ENCODE results near the gene P2RX3. TPM values are rescaled to one million over a fixed set of nuclear protein-coding genes. Genes with fewer than 3 reads are reported as not detected.
"Not testable (repeated sequence)": the region's sequence is repeated elsewhere in the genome, so short reads cannot be mapped to it uniquely, and the experiment has no call there.

P2RX3 gene
- total RNA-seq, 2 experiments from 2014 or later, result not detected

- 0 out of 2 replicates have a peak, but pooled peaks cover under 1% of the 10 kb centered on the region for H3K36me3 ChIP-seq (ENCODE audit: insufficient read depth, low read length)
Measured at GRCh38 chr11:57399972-57400578, 61.9 kb downstream of the P2RX3 start.

GRCh38 chr11:57402188-57403002 lies 64.2 kb downstream of the P2RX3 start:
- Histone ChIP-seq H2AFZ (ENCODE audit: low read length) (no peak overlapping the region), H3K79me2 (ENCODE audit: insufficient read depth, low read depth, low read length) (no peaks in the 10 kb centered on the region), H3K4me2 (ENCODE audit: low read length) (no peak overlapping the region), H3K27ac (ENCODE audit: low read depth, low read length, poor library complexity, severe bottlenecking) (no peak overlapping the region), H4K20me1 (ENCODE audit: insufficient read depth, low read length) (no peaks in the 10 kb centered on the region), H3K4me3 (ENCODE audit: low read depth, low read length, poor library complexity, severe bottlenecking) (no peak overlapping the region), H3K36me3 (ENCODE audit: insufficient read depth, low read length) (peaks cover 18% of the 10 kb centered on the region; the same call in 1 of the 2 replicates), H3K4me1 (ENCODE audit: insufficient read depth, low read length, poor library complexity, severe bottlenecking) (no peaks in the 10 kb centered on the region), H3K9me2 (ENCODE audit: insufficient read depth, low read length) (no peaks in the 10 kb centered on the region), H3K9me3 (ENCODE audit: low read length) (no peaks in the 10 kb centered on the region)
- ChIA-PET CTCF (ENCODE audit: unreplicated experiment) (no interaction called here), POLR2A (no interaction called here)
- TF ChIP-seq CTCF (conservative IDR thresholded peaks at IDR 0.05; ENCODE audit: low read length), result no peak
- TF ChIP-seq EZH2phosphoT487 (IDR thresholded peaks at IDR 0.05; ENCODE audit: borderline replicate concordance, low read depth, low read length), result no peak
- no TSS peak for BruUV-seq (replicated peaks)
- intact Hi-C loops (cut with micrococcal nuclease; ENCODE audit: unreplicated experiment), result no loop called here
- DNase-seq (ENCODE audit: low spot score), result no peak

More at GRCh38 chr11:57399972-57400578, 61.9 kb downstream of the P2RX3 start:
- H3K4me3 ChIP-seq (ENCODE audit: low read depth, low read length, poor library complexity, severe bottlenecking), result no peak overlapping the region
- no peaks in the 10 kb centered on the region for H3K4me1 ChIP-seq (ENCODE audit: insufficient read depth, low read length, poor library complexity, severe bottlenecking)
- H3K4me2 ChIP-seq (ENCODE audit: low read length), result no peak overlapping the region
- no peak for TF ChIP-seq EZH2phosphoT487 (IDR thresholded peaks at IDR 0.05; ENCODE audit: borderline replicate concordance, low read depth, low read length)
- no peak for TF ChIP-seq CTCF (conservative IDR thresholded peaks at IDR 0.05; ENCODE audit: low read length)
- H2AFZ ChIP-seq (ENCODE audit: low read length), result no peak overlapping the region
- H3K79me2 ChIP-seq (ENCODE audit: insufficient read depth, low read depth, low read length), result no peaks in the 10 kb centered on the region
- no peak for DNase-seq (ENCODE audit: low spot score)
- no peaks in the 10 kb centered on the region for H4K20me1 ChIP-seq (ENCODE audit: insufficient read depth, low read length)
- no peak overlapping the region for H3K27ac ChIP-seq (ENCODE audit: low read depth, low read length, poor library complexity, severe bottlenecking)
- intact Hi-C loops (cut with micrococcal nuclease; ENCODE audit: unreplicated experiment), result no loop called here
- no peaks in the 10 kb centered on the region for H3K9me3 ChIP-seq (ENCODE audit: low read length)
- ChIA-PET CTCF (ENCODE audit: unreplicated experiment) (interaction anchor here (0.6 kb wide), 1 partner anchor 439 kb away, joined by 4 read pairs; no protein-coding TSS in a partner anchor), POLR2A (interaction anchor here (0.6 kb wide), 1 partner anchor 28 kb away, joined by 3 read pairs; no protein-coding TSS in a partner anchor)
- no peaks in the 10 kb centered on the region for H3K9me2 ChIP-seq (ENCODE audit: insufficient read depth, low read length)
- BruUV-seq (replicated peaks), result no TSS peak

- H3K4me3 ChIP-seq (ENCODE audit: low read depth, low read length, poor library complexity, severe bottlenecking); POLR2A ChIA-PET; H3K4me1 ChIP-seq (ENCODE audit: insufficient read depth, low read length, poor library complexity, severe bottlenecking); DNase-seq (ENCODE audit: low spot score); H4K20me1 ChIP-seq (ENCODE audit: insufficient read depth, low read length); CTCF ChIA-PET (ENCODE audit: unreplicated experiment); H3K9me2 ChIP-seq (ENCODE audit: insufficient read depth, low read length); H3K9me3 ChIP-seq (ENCODE audit: low read length); H2AFZ ChIP-seq (ENCODE audit: low read length); H3K79me2 ChIP-seq (ENCODE audit: insufficient read depth, low read depth, low read length); intact Hi-C loops (cut with micrococcal nuclease; ENCODE audit: unreplicated experiment); H3K27ac ChIP-seq (ENCODE audit: low read depth, low read length, poor library complexity, severe bottlenecking); BruUV-seq (replicated peaks); H3K4me2 ChIP-seq (ENCODE audit: low read length): not testable (repeated sequence)
- peaks cover 26% of the 10 kb centered on the region for H3K36me3 ChIP-seq (ENCODE audit: insufficient read depth, low read length)
Measured at GRCh38 chr11:57403003-57403801, 65.0 kb downstream of the P2RX3 start.
